Mesenteric fat pad (tissue), 1 donor: ENCODE measurements around the gene PGAP2. TPM values are rescaled to one million over a fixed set of nuclear protein-coding genes. Genes with fewer than 3 reads are reported as not detected.
"Not testable (repeated sequence)": the region's sequence is repeated elsewhere in the genome, so short reads cannot be mapped to it uniquely, and the experiment has no call there.

ENCODE experiments used
- DNase-seq: peaks from one replicate; pipeline ENCODE4 v3.0.0-alpha.2; 2020; ENCODE audit warnings: low spot score
- total RNA-seq: library from RNA; stranded (reverse); fragmentation: NEBNext Ultra II Directional; extraction: Animal tissue kit (Norgen Biotek cat#: 25700); gene quantifications from one replicate; pipeline ENCODE4 v1.2.1, GENCODE V29; 2021
- donor health status: DM: yes; HTN: yes; CAD: no.

Gene PGAP2
- total RNA-seq, 1 donor from 2014 or later = 8.3 TPM

GRCh38 chr11:3854977-3855807, 46.8 kb downstream of the PGAP2 start, which contains the start of gene STIM1:
Gene STIM1, plus strand, starts transcription at chr11:3855664. Its CDS starts 607 bp downstream, at chr11:3856271.
- DNase-seq = peak; percentile 99

GRCh38 chr11:3855808-3856491, 47.6 kb downstream of the PGAP2 start:
- peak; percentile 90 for DNase-seq

GRCh38 chr11:3856856-3857553, 48.6 kb downstream of the PGAP2 start:
- no peak for DNase-seq

GRCh38 chr11:3857628-3858027, 49.3 kb downstream of the PGAP2 start:
- DNase-seq = no peak

GRCh38 chr11:3859373-3859881, 51.1 kb downstream of the PGAP2 start:
- no peak for DNase-seq

GRCh38 chr11:3860375-3860774, 52.0 kb downstream of the PGAP2 start:
- DNase-seq = no peak

GRCh38 chr11:3860898-3861393, 52.6 kb downstream of the PGAP2 start:
- DNase-seq = not testable (repeated sequence)

GRCh38 chr11:3861683-3862082, 53.3 kb downstream of the PGAP2 start:
- no peak for DNase-seq

- DNase-seq = no peak
Observed at GRCh38 chr11:3865388-3866193, 57.2 kb downstream of the PGAP2 start.

- no peak for DNase-seq
Observed at GRCh38 chr11:3866206-3866605, 57.8 kb downstream of the PGAP2 start.

GRCh38 chr11:3866836-3867208, 58.5 kb downstream of the PGAP2 start:
- DNase-seq = no peak

GRCh38 chr11:3867209-3868091, 59.1 kb downstream of the PGAP2 start:
- no peak for DNase-seq

GRCh38 chr11:3873712-3874349, 65.5 kb downstream of the PGAP2 start:
- DNase-seq = no peak

Other genes starting within 250 kb of the PGAP2 start
- not detected for gene ART5, start 166.6 kb upstream of the PGAP2 start, total RNA-seq
- gene ART1, start 163.4 kb upstream of the PGAP2 start, total RNA-seq = not detected
- 1.3 TPM for gene CHRNA10, start 137.2 kb upstream of the PGAP2 start, total RNA-seq
- 78.7 TPM for gene NUP98, start 11.0 kb upstream of the PGAP2 start, total RNA-seq
- 83.3 TPM for gene RHOG, start 32.4 kb downstream of the PGAP2 start, total RNA-seq
- 125 TPM for gene STIM1, start 47.1 kb downstream of the PGAP2 start, total RNA-seq